ENCODE data around the gene PLXND1. TPM values are rescaled to one million over a fixed set of nuclear protein-coding genes. Genes with fewer than 3 reads are reported as not detected.

Gene PLXND1
- total and polyA plus RNA-seq, 2 donors (not counting 1 experiment from before 2014, with no cell fraction given), result 3.3 to 74.4 TPM

GRCh38 chr3:129549006-129549800 lies 57.3 kb downstream of the PLXND1 start:
- ATAC-seq (ENCODE audit: low read depth), result no peak
- H3K9me3 Mint-ChIP-seq (ENCODE audit: insufficient read depth), result no peaks in the 10 kb centered on the region
- intact Hi-C loops (cut with micrococcal nuclease), result no loop called here
- peaks cover 3% of the 10 kb centered on the region for H3K4me1 Mint-ChIP-seq
- no peak overlapping the region for H3K4me3 Mint-ChIP-seq
- no peaks in the 10 kb centered on the region for H3K9me3 ChIP-seq (ENCODE audit: control extremely low read depth in 1 of 3, control insufficient read depth in 2 of 3, insufficient read depth in 1 of 3, low read length in 2 of 3)
- no peak for TF ChIP-seq CTCF (IDR thresholded peaks at IDR 0.05)
- TF ChIP-seq EZH2 (IDR thresholded peaks at IDR 0.05; ENCODE audit: borderline replicate concordance, insufficient read depth, low read depth, low read length, poor library complexity, severe bottlenecking), result no peak
- no peak overlapping the region for H3K27ac Mint-ChIP-seq
- ChIA-PET CTCF (interaction anchor here (0.8 to 1.2 kb wide), 2 partner anchors 20 to 59 kb away, joined by 3 to 4 read pairs; no protein-coding TSS in a partner anchor), POLR2A (no interaction called here)
- peaks cover 0 to 3% (median 0%) of the 10 kb centered on the region in 4 experiments for H3K27me3 ChIP-seq (replicated peaks in 1 of 4; ENCODE audit: control extremely low read depth in 1 of 4, control insufficient read depth in 3 of 4, insufficient read depth in 4 of 4, low read length in 3 of 4)
- no peaks in the 10 kb centered on the region for H3K79me2 ChIP-seq (ENCODE audit: control insufficient read depth, insufficient read depth, low read length)
- H3K4me2 ChIP-seq (replicated peaks; ENCODE audit: low read depth, low read length, poor library complexity, severe bottlenecking), result no peak overlapping the region
- H4K20me1 ChIP-seq (ENCODE audit: control insufficient read depth, insufficient read depth, low read length, poor library complexity, severe bottlenecking), result no peaks in the 10 kb centered on the region
- peaks cover 9% of the 10 kb centered on the region for H3K27me3 Mint-ChIP-seq
- DNase-seq, result no peak
- H3K4me3 ChIP-seq (ENCODE audit: control extremely low read depth in 1 of 5, extremely low read depth in 1 of 5, insufficient read depth in 1 of 5, low read depth in 2 of 5, low read length in 4 of 5), result no peak overlapping the region
- H3K9ac ChIP-seq (ENCODE audit: low read length), result no peak overlapping the region
- WGBS (ENCODE audit: insufficient coverage), result 94% methylated on average over 17 of the region's 18 CpGs
- H2AFZ ChIP-seq (ENCODE audit: insufficient read depth, low read depth, low read length, poor library complexity, severe bottlenecking), result no peak overlapping the region
- H3K27ac ChIP-seq (ENCODE audit: low read length in 2 of 2), result no peak overlapping the region
- no peaks in the 10 kb centered on the region for H3K4me1 ChIP-seq (ENCODE audit: control insufficient read depth in 2 of 2, insufficient read depth in 2 of 2, low read length in 2 of 2)
- H3K36me3 ChIP-seq (replicated peaks in 1 of 2; ENCODE audit: control extremely low read depth in 1 of 2, control insufficient read depth in 1 of 2, extremely low read depth in 1 of 2, insufficient read depth in 2 of 2, low read length in 1 of 2), result no peaks in the 10 kb centered on the region
